ENCODE measurements around the gene LRRC26.
"Not testable (repeated sequence)": the region's sequence is repeated elsewhere in the genome, so short reads cannot be mapped to it uniquely, and the experiment has no call there.

The LRRC26 gene

DNA sequence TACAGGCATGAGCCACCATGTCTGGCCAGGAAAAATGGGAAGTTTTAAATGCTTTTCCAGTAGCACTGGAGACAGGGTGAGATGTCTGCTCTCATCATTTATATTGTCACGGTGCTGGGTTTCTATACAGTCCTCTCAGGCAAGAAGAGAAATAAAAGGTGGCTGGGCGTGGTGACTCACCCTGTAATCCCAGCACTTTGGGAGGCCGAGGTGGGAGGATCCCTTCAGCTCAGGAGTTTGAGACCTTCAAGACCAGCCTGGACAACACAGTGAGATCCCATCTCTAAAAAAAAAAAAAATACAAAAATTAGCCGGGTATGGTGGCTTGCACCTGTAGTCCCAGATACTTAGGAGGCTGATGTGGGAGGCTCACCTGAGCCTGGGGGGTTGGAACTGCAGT, 35.7 kb downstream of the LRRC26 start:
- DNase-seq = no peak

DNA sequence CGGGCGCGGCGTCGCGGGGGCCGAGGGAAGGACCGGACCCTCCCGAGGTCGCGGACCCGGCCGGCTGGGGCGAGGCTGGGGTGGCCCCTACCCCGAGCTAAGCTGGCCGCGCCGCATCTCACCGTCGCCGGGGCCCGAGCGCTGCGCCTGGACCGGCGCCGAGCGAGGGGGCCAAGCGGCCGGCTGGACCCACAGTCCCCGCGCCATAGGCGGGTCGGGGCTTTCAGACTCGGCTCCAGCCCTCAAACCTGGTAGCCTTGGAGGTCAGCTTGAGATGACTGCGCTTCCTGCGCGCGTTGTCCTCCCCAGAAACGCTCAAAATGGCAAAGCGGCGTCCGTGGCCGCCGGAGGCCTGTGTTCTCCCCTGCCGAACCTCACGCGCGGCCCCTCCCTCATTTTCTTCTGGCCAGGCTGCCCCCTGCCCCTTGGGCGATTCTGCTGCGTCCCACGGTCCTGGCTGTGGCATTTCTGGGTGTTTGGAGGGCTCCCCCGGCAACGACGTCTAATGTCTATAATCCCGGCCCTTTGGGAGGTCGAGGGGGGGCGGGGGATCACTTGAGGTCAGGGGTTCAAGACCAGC, 39.6 kb downstream of the LRRC26 start:
- no peak for DNase-seq

- peak; percentile 87 for DNase-seq
These were observed 40.2 kb downstream of the LRRC26 start for GRCh38 chr9:137129456-137130175.

DNA sequence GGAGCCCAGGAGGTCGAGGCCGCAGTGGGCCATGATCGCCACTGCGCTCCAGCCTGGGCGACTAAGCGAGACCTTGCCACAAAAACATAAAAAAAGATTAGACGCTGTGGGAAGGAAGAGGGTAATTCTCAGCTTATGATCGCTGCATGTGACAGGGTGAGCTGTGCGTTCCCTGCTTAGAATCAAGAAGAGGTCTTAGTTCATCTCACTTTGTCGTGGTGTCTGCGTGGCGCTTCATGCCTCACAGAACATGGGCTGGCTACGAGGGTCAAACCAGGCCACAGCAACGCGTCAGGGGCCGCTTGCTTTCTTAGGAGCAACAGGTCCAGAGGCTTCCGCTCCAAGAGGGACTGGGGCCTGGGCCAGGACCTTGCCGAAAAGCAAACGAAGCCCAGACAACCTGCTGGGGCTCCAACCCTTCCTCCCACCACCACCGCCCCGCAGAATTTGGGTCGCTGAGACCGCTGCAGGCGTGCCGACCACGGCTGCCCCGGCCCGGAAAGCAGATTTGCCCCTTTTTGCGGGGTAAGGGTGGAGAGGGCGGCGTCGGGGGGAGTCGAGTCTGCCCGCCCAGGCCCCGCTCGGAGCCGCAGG, 40.9 kb downstream of the LRRC26 start:
- peak; percentile 34 for DNase-seq

- no peak for DNase-seq
These were observed 41.5 kb downstream of the LRRC26 start for GRCh38 chr9:137128158-137128861.

DNA sequence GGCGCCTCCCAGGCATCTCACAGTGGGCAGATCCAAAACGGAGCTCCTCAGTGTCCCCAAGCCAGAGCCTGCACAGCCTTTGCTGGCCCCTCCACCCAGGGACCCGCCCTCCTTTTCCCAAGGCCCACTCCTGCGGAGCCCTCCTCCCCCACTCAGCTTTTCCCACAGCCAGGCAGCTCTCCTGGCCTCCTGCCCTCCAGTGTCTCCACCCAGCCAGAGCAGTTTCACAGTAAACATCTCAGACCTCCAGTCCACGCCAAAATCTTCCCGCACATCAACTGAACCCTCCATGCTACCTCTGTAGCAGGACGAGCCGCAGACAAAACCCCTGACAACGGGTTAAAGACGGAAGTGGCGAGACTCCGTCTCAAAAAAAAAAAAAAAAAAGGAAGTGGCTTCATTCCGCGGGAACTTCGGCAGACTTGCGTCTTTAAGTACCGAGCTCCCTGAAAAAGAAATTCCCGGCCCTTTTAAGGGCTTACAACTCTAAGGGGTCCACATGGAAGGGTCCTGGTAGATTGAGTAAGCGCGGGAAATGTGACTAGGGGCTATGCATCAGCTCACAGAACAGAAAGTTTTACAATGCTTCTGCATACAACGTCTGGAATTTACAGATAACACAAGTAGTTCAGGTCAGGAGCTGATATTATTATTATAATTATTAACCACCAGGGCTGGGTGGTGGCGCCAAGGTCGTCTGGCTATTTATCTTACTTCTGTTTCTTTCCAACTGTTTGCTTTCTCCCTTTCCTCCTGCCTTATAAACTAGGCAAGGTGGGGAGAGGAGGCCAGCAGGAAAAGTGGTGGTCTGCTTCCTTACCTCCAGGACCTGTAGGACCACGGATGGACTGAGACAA, 42.3 kb downstream of the LRRC26 start:
- DNase-seq = peak; percentile 85

DNA sequence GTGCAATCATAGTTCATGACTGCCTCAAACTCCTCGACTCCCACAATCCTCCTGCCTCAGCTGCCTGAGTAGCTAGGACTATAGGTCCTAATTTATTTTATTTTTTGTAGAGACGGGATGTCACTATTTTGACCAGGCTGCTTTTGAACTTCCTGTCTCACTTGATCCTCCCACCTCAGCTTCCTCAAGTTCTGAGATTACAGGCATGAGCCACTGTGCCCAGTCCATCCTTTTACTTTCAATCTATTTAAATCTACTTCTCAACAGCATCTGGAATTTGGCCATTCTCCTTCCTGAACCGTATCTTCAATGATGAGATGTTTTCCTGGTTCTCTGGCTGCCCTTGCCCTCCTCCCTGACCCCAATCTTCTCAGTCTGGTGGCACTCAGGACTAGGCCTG, 43.1 kb downstream of the LRRC26 start:
- peak; percentile 38 for DNase-seq

GRCh38 chr9:137123952-137124462, 45.8 kb downstream of the LRRC26 start:
- not testable (repeated sequence) for DNase-seq

DNA sequence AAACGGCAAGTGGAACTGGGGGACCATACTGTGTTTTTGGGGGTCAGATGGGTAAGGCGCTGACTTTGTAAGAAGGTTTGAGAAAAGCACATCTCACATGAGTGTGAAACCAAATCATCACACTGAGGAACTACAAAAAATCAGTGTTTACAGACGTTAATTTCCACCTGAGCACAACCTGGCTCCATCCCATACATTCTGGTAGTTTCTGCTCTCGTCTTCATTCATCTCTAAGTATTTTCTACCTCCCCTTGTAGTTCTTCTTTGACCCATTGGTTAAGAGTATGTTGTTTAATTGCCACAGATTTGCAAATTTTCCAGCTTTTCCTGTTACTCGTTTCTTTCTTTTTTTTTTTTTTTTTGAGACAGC, 46.4 kb downstream of the LRRC26 start:
- DNase-seq = no peak

GRCh38 chr9:137122796-137123467, 46.9 kb downstream of the LRRC26 start:
- not testable (repeated sequence) for DNase-seq

DNA sequence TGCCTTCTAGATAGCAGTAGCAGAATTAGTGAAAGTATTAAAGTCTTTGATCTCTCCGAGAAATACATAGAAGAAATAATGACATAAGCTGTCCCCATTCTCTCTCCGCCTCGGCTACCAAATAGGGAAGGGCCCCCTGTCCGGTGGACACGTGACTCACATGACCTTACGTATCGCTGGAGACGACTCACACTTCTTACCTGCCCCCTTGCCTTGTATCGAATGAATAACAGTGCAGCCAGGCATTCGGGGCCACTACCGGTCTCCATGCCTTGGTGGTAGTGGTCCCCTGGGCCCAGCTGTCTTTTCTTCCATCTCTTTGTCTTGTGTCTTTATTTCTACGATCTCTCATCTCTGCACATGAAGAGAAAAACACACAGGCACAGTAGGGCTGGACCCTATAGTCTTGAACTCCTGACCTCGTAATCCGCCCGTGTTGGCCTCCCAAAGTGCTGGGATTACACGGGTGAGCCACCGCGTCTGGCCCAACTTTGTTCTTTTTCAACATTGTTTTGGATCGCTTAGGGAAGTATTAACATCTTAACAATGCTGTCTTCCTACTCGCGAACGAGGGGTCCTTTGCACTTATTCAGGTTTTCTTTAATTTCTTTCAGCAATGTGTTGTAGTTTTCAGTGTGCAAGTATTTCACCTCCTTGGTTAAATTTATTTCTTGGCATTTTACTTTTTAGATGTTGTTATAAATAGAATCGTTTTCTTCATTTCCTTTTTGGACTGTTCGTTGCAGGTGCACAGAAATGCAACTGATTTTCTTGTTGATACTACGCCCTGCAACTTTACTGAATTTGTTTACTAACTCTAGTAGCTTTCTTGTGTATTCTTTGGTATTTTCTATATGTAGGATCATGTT, 47.7 kb downstream of the LRRC26 start:
- DNase-seq = not testable (repeated sequence)

Measured in MV-4-11 (cell line).